ENCODE measurements around the gene SIMC1. TPM values are rescaled to one million over a fixed set of nuclear protein-coding genes. Genes with fewer than 3 reads are reported as not detected.
"Not testable (repeated sequence)": the region's sequence is repeated elsewhere in the genome, so short reads cannot be mapped to it uniquely, and the experiment has no call there.

Gene SIMC1
- total and polyA plus RNA-seq, 12 donors = 1.9 to 7.7 (median 4.5) TPM

GRCh38 chr5:176198991-176199733 is 39.1 kb upstream of the SIMC1 start:
- DNase-seq; H3K9me3 ChIP-seq; H3K36me3 ChIP-seq; intact Hi-C loops (cut with DNase I); H3K27ac ChIP-seq; H3K4me1 ChIP-seq: not testable (repeated sequence)
- whole genome bisulfite sequencing, 2 donors = 1 to 3% methylated on average over 61 to 72 of the region's 72 CpGs
- H3K4me3 ChIP-seq = peak overlapping the region in 7 of 10 donors; percentile 22 to 38 (median 29)
- peak in 7 of 8 donors; percentile 22 to 73 (median 70) for ATAC-seq
- H3K27me3 ChIP-seq = peaks cover 0 to 41% (median 15%) of the 10 kb centered on the region in 7 donors

- not testable (repeated sequence) for ATAC-seq, H3K4me3 ChIP-seq, DNase-seq
Measured at GRCh38 chr5:176199803-176200399, 38.3 kb upstream of the SIMC1 start.

GRCh38 chr5:176201811-176202210 is 36.4 kb upstream of the SIMC1 start:
- no peaks in the 10 kb centered on the region for H3K36me3 ChIP-seq
- DNase-seq (no peak), ATAC-seq (no peak)
- peaks cover 0 to 34% (median 14%) of the 10 kb centered on the region in 7 donors for H3K27me3 ChIP-seq
- H3K4me1 ChIP-seq = no peaks in the 10 kb centered on the region
- H3K9me3 ChIP-seq = no peaks in the 10 kb centered on the region
- H3K4me3 ChIP-seq = no peak overlapping the region
- 92 to 97% methylated on average over 8 of the region's 8 CpGs for WGBS, 2 donors
- H3K27ac ChIP-seq = no peak overlapping the region
- intact Hi-C loops (cut with DNase I) = no loop called here
- TF ChIP-seq CTCF (IDR thresholded peaks at IDR 0.05) = no peak

More at GRCh38 chr5:176199803-176200399, 38.3 kb upstream of the SIMC1 start:
- H3K27ac ChIP-seq; H3K4me1 ChIP-seq; H3K9me3 ChIP-seq; H3K36me3 ChIP-seq; intact Hi-C loops (cut with DNase I): not testable (repeated sequence)
- H3K27me3 ChIP-seq = peaks cover 0 to 38% (median 14%) of the 10 kb centered on the region in 7 donors
- 6 to 14% methylated on average over 8 to 9 of the region's 9 CpGs for WGBS, 2 donors

GRCh38 chr5:176203086-176203485 is 35.1 kb upstream of the SIMC1 start:
- DNase-seq (no peak), ATAC-seq (no peak)
- Histone ChIP-seq H3K36me3 (no peaks in the 10 kb centered on the region), H3K9me3 (no peaks in the 10 kb centered on the region), H3K4me1 (no peaks in the 10 kb centered on the region), H3K27me3 (peaks cover 0 to 21% (median 12%) of the 10 kb centered on the region in 7 donors), H3K27ac (no peak overlapping the region), H3K4me3 (no peak overlapping the region)
- WGBS, 2 donors = 71 to 73% methylated on average over 8 of the region's 8 CpGs
- no peak for TF ChIP-seq CTCF (IDR thresholded peaks at IDR 0.05)
- intact Hi-C loops (cut with DNase I) = no loop called here

GRCh38 chr5:176203535-176203934 is 34.7 kb upstream of the SIMC1 start:
- ATAC-seq; H3K27ac ChIP-seq; DNase-seq; H3K9me3 ChIP-seq; H3K4me1 ChIP-seq; H3K36me3 ChIP-seq; intact Hi-C loops (cut with DNase I); H3K4me3 ChIP-seq: not testable (repeated sequence)
- 77 to 80% methylated on average over 10 of the region's 10 CpGs for WGBS, 2 donors
- peaks cover 0 to 19% (median 11%) of the 10 kb centered on the region in 7 donors for H3K27me3 ChIP-seq

- H3K4me1 ChIP-seq; ATAC-seq; DNase-seq; H3K27me3 ChIP-seq; H3K4me3 ChIP-seq; intact Hi-C loops (cut with DNase I); H3K27ac ChIP-seq; H3K9me3 ChIP-seq; H3K36me3 ChIP-seq: not testable (repeated sequence)
- 87 to 89% methylated on average over 19 to 22 of the region's 23 CpGs for WGBS, 2 donors
Measured at GRCh38 chr5:176214466-176215021, 23.7 kb upstream of the SIMC1 start.

GRCh38 chr5:176216393-176216916 is 21.8 kb upstream of the SIMC1 start:
- WGBS, 2 donors = 51 to 60% methylated on average over 9 of the region's 9 CpGs

GRCh38 chr5:176217188-176217729 is 21.0 kb upstream of the SIMC1 start:
- H3K36me3 ChIP-seq; H3K4me3 ChIP-seq; H3K27me3 ChIP-seq; H3K9me3 ChIP-seq; H3K27ac ChIP-seq; H3K4me1 ChIP-seq; ATAC-seq; DNase-seq; intact Hi-C loops (cut with DNase I): not testable (repeated sequence)
- WGBS, 2 donors = 77 to 83% methylated on average over 4 to 5 of the region's 5 CpGs

More at GRCh38 chr5:176216393-176216916, 21.8 kb upstream of the SIMC1 start:
- H3K27ac ChIP-seq; H3K4me1 ChIP-seq; intact Hi-C loops (cut with DNase I); H3K27me3 ChIP-seq; H3K36me3 ChIP-seq; H3K4me3 ChIP-seq; H3K9me3 ChIP-seq: not testable (repeated sequence)
- ATAC-seq (peak; percentile 67 to 89 (median 78)), DNase-seq (peak; percentile 67 to 69)

GRCh38 chr5:176217764-176218163 is 20.5 kb upstream of the SIMC1 start:
- H3K9me3 ChIP-seq; H3K27ac ChIP-seq; H3K27me3 ChIP-seq; H3K36me3 ChIP-seq; H3K4me1 ChIP-seq; H3K4me3 ChIP-seq; intact Hi-C loops (cut with DNase I); DNase-seq; ATAC-seq: not testable (repeated sequence)
- WGBS, 2 donors = 56 to 65% methylated on average over 2 of the region's 2 CpGs
